Measurements from ENCODE around the gene ZNF581. TPM values are rescaled to one million over a fixed set of nuclear protein-coding genes. Genes with fewer than 3 reads are reported as not detected.

Gene ZNF581
- polyA plus RNA-seq, 1 donor from 2014 or later, result 79.3 TPM

DNA sequence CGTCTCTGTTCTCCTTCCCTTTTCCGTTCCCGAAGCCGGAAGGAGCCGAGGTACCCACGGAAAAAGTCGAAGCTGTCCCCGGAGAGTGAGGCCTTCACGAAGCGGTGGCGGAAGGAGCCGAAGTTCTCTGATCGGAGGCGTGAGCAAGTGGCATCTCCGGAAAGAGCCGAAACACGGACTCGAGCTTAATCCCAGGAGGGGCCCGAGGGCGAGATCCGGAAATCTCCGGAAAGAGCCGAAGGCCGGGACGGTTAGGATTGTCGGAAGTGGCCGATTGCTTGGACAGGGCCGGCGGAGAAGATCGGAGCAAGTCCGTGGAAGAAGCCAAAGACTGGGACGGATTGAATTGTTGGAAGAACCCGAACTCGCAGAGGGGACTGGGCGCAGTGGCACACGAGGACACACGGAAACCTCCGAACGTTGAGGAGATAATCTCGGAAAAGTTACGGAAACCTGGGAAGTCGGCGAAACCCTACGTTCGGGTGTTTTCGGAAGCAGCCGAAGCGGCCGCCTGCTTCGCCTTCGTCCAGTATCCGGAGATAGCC lies 10.9 kb downstream of the ZNF581 start:
- no peaks in the 10 kb centered on the region for H3K27me3 Mint-ChIP-seq
- peak overlapping the region; percentile 93 to 100 (median 99) for H3K27ac Mint-ChIP-seq
- H3K4me3 Mint-ChIP-seq, result peak overlapping the region; percentile 94 to 100 (median 96)

DNA sequence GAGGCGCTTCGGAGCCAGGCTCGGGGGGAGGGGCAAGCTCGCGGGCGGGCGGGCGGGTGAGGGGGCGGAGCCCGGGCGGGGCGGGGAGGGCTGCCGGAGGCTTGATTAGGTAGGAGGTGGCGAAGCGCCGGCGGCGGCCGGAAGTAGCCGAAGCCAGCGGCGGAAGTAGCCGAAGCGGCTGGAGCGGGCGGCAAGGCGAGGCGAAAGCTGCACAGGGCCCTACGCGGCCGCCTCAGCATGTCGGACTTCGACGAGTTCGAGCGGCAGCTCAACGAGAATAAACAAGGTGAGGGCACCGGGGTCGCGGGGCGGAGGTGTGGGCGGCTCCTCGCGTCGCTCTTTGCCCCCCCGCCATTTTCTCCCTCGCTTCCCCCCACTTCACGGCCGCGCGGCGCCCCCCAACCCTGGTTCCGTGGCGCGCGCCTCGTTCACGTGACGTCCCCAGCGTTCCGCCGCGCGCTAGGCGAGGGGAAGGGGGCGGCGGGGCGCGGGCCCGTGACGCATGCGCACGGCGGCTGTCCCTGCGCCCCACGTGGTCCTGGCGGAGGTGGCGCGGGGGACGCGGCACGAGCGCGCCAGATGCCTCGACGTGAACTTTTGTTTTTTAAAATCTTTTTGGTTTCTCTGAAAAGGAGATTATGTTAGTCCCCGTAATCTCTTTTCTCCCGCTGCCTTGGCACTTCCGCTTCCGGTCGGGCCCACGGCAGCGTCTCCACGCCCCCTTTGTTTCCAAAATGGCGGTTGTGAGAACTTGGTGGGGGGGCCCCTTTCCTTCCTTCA lies 11.6 kb downstream of the ZNF581 start, which contains the start of gene U2AF2:
Gene U2AF2 (plus strand): TSS at position 168 of the 780 bp plus-strand sequence. CDS start 70 bp downstream, at position 238.
- Mint-ChIP-seq H3K36me3 (peaks cover 3% of the 10 kb centered on the region), H3K27ac (peak within 1 kb of the TSS; percentile 93 to 100 (median 99)), H3K4me3 (peak within 1 kb of the TSS; percentile 94 to 100 (median 96)), H3K9me3 (no peaks in the 10 kb centered on the region), H3K27me3 (no peaks in the 10 kb centered on the region), H3K4me1 (peaks cover 27 to 39% (median 32%) of the 10 kb centered on the region in 3 donors)

More for the DNA sequence above, 10.9 kb downstream of the ZNF581 start:
- Mint-ChIP-seq H3K36me3 (peaks cover 3% of the 10 kb centered on the region), H3K9me3 (no peaks in the 10 kb centered on the region), H3K4me1 (peaks cover 22 to 35% (median 33%) of the 10 kb centered on the region in 3 donors)

DNA sequence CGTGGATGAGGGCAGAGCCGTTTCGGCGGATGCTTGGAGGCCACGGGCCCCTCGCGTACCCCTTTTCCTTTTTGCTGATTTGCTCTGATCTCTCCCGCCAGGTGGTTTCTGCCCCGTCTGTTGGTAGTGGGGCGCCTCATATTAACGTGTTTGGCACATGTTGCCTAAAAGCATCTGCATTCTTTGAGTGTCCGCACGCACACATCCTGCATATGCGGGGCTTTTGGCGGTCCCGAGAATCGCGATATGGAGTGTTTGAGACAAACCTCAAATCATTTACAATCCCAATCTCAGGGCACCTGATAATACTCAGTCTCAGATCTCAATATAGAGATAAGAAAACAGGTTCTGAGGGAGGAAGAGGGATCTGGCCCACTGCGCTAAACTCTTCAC lies 12.2 kb downstream of the ZNF581 start:
- peak overlapping the region; percentile 94 to 100 (median 96) for H3K4me3 Mint-ChIP-seq
- peaks cover 28 to 39% (median 32%) of the 10 kb centered on the region in 3 donors for H3K4me1 Mint-ChIP-seq
- H3K9me3 Mint-ChIP-seq, result no peaks in the 10 kb centered on the region
- H3K36me3 Mint-ChIP-seq, result peaks cover 2% of the 10 kb centered on the region
- H3K27ac Mint-ChIP-seq, result peak overlapping the region; percentile 93 to 100 (median 99)
- no peaks in the 10 kb centered on the region for H3K27me3 Mint-ChIP-seq

DNA sequence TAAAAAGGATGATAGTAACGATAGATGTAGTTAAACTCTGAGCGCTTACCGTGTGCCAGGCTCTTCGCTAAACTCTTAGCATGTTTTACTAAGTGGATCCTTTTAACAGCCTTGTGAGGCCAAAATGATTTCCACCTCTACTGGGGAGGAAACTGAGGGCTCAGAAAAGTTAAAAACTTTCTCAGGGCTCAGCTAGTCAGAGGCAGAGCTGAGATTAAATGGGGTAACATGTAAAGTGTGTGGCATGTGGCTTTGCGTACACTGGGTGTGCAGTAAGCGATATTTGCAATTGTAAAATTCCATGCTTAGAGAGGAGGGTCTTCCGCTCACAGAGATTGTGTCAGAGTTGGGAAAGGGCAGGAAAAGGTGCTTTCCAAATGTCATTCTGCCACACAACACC lies 13.1 kb downstream of the ZNF581 start:
- peak overlapping the region in 2 of 3 donors; percentile 93 to 100 for H3K27ac Mint-ChIP-seq
- no peaks in the 10 kb centered on the region for H3K27me3 Mint-ChIP-seq
- peaks cover 2% of the 10 kb centered on the region for H3K36me3 Mint-ChIP-seq
- peaks cover 24 to 39% (median 32%) of the 10 kb centered on the region in 3 donors for H3K4me1 Mint-ChIP-seq
- H3K9me3 Mint-ChIP-seq, result no peaks in the 10 kb centered on the region
- H3K4me3 Mint-ChIP-seq, result peak overlapping the region; percentile 94 to 100 (median 96)

DNA sequence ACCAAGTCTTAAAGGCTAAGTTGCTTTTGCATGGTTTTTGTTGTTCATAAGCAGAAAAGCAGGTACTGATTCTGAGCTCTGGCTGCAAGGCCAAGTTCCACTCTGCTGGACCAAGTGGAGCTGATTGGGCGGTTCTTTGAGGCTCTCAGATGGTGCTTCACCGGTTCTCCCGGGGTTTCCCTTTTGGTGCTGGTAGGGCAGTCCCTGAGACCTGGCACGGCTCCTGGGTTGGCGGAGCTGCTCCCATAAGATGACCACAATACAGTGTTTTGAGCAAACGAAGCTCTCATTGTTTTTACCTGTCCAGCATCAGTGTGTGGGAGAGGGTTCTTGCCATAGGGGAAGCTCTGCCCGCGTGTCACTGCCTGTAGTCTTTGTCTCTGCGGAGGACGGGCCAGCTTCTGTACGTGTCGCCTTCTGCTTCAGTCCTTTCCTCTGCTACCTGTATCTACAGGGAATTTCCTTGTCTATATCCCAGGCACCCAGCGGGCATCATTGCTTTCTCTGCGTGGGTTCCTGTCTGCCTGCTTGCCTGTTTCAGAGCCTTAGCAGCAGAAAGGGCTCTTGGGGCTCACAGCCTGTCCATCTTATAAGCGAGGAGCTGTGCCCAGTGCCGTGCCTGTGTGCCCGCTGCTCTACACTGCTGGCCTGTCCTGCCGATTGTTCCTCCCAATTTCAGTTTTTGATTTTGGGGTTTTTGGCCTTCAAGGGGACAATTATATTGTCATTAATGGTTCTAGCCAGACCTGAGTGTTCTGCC lies 13.7 kb downstream of the ZNF581 start:
- Mint-ChIP-seq H3K27ac (peak overlapping the region; percentile 73 to 100 (median 84)), H3K9me3 (no peaks in the 10 kb centered on the region), H3K36me3 (peaks cover 2% of the 10 kb centered on the region), H3K4me1 (peaks cover 27 to 39% (median 32%) of the 10 kb centered on the region in 3 donors), H3K27me3 (no peaks in the 10 kb centered on the region), H3K4me3 (peak overlapping the region; percentile 94 to 100 (median 96))

DNA sequence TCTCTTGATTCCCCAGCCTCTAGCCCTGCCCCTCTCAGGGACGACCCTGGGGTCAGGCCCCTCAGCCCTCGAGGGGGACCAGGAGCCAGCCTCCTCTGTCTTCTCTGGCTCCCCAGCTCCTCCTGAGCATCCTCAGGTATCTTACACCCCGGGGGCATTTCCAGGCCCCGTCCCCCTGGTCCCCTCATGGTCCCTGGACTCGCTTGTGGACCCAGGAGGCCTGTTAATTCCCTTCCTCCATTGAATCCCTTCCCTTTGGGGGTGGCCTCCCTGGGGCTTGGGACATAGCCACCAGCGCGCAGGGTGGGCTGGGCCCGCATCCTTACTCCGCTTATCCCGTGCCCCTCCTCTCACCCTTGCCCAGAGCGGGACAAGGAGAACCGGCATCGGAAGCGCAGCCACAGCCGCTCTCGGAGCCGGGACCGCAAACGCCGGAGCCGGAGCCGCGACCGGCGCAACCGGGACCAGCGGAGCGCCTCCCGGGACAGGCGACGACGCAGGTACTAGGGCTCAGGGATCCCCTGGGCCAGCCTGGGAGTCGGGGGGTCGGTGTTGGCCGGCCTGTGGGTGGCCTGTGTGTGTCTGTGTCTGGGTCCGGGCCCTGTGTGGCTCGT lies 15.5 kb downstream of the ZNF581 start:
- peaks cover 30 to 40% (median 36%) of the 10 kb centered on the region in 3 donors for H3K4me1 Mint-ChIP-seq
- H3K27me3 Mint-ChIP-seq, result no peaks in the 10 kb centered on the region
- no peaks in the 10 kb centered on the region for H3K9me3 Mint-ChIP-seq
- peak overlapping the region in 1 of 3 donors; percentile 100 for H3K27ac Mint-ChIP-seq
- peaks cover 4% of the 10 kb centered on the region for H3K36me3 Mint-ChIP-seq
- H3K4me3 Mint-ChIP-seq, result peak overlapping the region in 3 of 4 donors; percentile 73 to 81 (median 73)

DNA sequence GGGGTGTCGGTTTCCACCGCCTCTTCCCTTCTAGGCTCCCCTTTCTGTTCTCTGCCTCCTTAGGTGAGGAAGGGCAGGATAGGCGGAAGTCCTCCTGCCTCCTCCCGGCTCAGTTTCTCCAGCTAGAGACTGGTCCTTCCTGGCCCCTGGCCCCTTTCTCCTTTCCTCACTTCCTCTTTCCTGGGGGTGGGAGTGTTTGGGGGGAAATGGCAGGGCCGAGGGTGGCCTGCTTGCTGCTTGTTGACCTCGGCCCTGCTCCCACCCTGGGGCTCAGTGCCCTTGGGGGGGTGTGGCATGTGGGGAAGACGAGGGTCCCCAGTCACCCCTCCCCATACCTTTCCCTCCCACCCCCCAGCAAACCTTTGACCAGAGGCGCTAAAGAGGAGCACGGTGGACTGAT lies 16.4 kb downstream of the ZNF581 start:
- H3K9me3 Mint-ChIP-seq, result no peaks in the 10 kb centered on the region
- no peaks in the 10 kb centered on the region for H3K27me3 Mint-ChIP-seq
- H3K36me3 Mint-ChIP-seq, result peaks cover 2% of the 10 kb centered on the region
- peak overlapping the region in 3 of 4 donors; percentile 73 to 81 (median 73) for H3K4me3 Mint-ChIP-seq
- peaks cover 30 to 36% (median 33%) of the 10 kb centered on the region in 3 donors for H3K4me1 Mint-ChIP-seq
- H3K27ac Mint-ChIP-seq, result peak overlapping the region in 2 of 3 donors; percentile 71 to 82

DNA sequence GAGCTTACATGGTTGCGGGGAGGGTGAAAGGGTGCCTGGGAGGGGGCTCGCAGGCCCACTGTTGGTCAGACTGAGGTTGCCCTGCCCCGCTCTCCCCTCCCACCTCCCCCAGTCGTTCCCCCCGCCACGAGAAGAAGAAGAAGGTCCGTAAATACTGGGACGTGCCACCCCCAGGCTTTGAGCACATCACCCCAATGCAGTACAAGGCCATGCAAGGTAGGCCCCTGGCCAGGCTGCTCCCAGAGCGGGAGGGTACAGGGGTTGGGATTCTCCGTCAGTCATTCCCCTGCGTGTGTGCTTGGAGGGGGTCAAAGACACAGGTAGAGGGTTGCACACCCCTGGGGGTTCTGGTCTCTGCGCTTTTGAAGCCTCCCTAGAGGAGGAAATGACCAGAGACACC lies 17.0 kb downstream of the ZNF581 start:
- peaks cover 2% of the 10 kb centered on the region for H3K36me3 Mint-ChIP-seq
- H3K27me3 Mint-ChIP-seq, result no peaks in the 10 kb centered on the region
- H3K4me1 Mint-ChIP-seq, result peaks cover 30 to 36% (median 32%) of the 10 kb centered on the region in 3 donors
- peak overlapping the region in 2 of 4 donors; percentile 17 to 81 for H3K4me3 Mint-ChIP-seq
- no peak overlapping the region for H3K27ac Mint-ChIP-seq
- H3K9me3 Mint-ChIP-seq, result no peaks in the 10 kb centered on the region

DNA sequence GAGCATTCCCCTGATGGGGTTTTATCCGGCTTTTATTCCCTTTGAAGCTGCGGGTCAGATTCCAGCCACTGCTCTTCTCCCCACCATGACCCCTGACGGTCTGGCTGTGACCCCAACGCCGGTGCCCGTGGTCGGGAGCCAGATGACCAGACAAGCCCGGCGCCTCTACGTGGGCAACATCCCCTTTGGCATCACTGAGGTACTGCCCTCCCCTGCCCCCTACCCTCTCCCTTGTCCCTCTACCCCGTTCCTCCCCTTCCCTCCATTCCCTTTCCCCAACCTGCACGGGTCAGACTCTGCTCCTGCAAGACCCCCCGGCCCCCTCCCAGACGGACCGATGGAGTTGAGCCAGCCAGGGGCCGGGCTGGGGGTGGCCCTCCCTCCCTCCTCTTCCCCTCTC lies 17.5 kb downstream of the ZNF581 start:
- H3K4me1 Mint-ChIP-seq, result peaks cover 27 to 32% (median 31%) of the 10 kb centered on the region in 3 donors
- no peaks in the 10 kb centered on the region for H3K9me3 Mint-ChIP-seq
- peaks cover 2% of the 10 kb centered on the region for H3K36me3 Mint-ChIP-seq
- no peaks in the 10 kb centered on the region for H3K27me3 Mint-ChIP-seq
- H3K4me3 Mint-ChIP-seq, result no peak overlapping the region
- no peak overlapping the region for H3K27ac Mint-ChIP-seq

DNA sequence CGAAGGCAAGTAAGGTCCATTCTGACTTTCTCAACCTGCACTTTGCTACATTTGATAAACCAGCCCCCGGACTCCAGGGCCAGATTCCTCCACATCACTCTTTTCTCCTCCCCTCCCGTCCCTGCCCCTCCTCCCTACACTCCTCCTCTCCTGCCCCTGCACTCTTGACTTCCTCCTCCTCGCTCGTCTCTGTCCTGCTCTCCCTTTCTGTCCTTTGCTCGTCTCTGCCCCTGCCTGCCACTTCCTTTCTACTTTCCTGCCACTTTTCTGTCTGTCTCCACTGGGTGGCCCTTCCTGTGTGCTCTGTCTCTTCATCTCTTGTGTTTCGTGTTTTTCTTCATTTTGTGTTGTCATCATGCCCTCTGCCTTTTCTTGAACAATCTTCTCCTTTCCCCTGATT lies 18.4 kb downstream of the ZNF581 start:
- H3K27ac Mint-ChIP-seq, result peak overlapping the region in 2 of 3 donors; percentile 46 to 47
- H3K4me3 Mint-ChIP-seq, result no peak overlapping the region
- H3K4me1 Mint-ChIP-seq, result peaks cover 23 to 26% (median 24%) of the 10 kb centered on the region in 3 donors
- H3K27me3 Mint-ChIP-seq, result no peaks in the 10 kb centered on the region
- H3K36me3 Mint-ChIP-seq, result peaks cover 2% of the 10 kb centered on the region
- no peaks in the 10 kb centered on the region for H3K9me3 Mint-ChIP-seq

DNA sequence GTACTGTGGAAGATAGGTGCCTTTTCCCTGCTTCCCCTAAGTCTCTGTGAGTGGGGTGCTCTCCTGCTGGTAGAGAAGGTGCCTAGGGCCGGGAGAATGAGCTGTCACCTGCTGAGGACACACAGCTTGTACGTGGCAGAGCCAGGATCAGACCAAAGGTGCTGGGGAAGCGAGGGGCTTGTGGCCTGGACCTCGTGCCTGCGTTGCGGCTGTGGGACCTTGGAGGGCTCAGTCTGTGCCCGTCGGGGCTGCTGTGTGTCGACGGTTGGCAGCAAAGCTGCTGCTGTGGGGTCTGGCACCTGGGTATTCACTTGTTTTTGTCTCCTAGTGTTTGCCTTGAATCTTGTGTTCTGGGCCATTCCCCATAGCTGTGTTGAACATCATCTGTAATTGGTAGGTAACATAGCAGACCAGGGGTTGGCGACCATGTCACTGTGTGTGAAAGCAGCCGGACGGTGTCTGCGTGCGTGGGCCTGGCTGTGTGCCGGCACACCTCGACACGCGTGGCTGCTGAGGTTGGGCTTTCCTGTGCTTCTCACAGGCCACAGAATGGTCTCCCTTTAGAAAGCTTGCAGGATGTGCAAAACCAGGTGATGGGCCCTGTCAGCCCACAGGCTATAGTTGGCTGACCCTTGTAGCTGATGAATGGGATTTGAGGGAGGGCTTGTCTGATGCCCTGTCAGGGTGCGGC lies 20.5 kb downstream of the ZNF581 start:
- Mint-ChIP-seq H3K4me3 (no peak overlapping the region), H3K9me3 (no peaks in the 10 kb centered on the region), H3K27me3 (no peaks in the 10 kb centered on the region), H3K27ac (peak overlapping the region in 2 of 3 donors; percentile 23 to 37), H3K4me1 (peaks cover 7 to 15% (median 11%) of the 10 kb centered on the region in 3 donors), H3K36me3 (peaks cover 2% of the 10 kb centered on the region)

DNA sequence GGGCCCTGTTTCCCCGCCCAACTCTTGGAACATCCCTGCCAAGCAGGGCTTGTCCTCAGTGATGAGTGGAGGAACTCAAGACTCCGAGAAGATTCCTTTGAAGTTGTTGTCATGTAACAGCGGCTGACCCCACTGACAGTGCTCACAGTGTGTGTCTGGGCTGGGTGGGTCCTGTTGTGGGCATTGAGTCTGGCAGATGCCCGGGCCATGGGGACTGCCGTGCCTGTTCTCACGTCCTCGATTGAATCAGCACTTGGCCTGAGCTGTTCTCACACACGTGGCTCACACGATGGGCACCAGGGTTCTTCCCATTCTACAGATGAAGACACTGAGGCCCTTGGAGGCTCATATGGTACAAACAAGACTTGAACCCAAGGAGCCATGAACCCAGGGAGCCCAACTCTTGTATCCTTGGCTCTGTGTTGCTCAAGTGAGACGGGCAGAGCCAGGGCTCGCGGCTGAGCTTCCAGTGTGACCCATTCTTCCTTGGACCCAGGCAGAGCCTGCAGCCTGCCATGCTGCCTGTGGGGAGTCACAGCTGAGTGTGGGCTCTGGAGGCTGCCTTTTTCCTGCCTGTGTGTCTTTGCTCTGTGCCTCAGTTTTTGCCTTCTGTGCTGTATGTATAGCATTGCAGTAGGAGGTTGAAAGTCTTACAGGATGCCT lies 23.0 kb downstream of the ZNF581 start:
- Mint-ChIP-seq H3K4me1 (peaks cover 6 to 12% (median 11%) of the 10 kb centered on the region in 3 donors), H3K9me3 (no peaks in the 10 kb centered on the region), H3K36me3 (peaks cover 2% of the 10 kb centered on the region), H3K4me3 (no peak overlapping the region), H3K27me3 (no peaks in the 10 kb centered on the region), H3K27ac (peak overlapping the region in 1 of 3 donors; percentile 71)

DNA sequence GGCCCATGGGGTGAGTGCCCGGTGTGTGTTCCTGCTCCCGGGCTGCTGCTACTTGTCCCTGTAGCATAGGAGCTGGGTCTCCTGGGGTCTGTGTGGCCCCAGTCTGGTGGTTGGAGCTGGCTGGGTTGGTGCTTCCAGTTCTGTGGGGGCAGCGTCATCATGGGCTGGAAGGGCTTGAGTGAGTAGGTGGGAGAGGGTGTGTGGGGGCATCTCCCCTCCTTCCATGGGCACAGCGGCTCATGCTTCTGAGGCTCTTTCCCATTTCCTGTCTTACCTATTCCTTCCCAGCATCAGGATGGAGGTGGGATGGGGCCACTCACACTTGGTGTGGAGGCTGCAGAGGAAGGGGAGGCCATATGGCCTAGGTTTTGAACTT lies 23.5 kb downstream of the ZNF581 start:
- H3K4me3 Mint-ChIP-seq, result no peak overlapping the region
- peak overlapping the region in 1 of 3 donors; percentile 71 for H3K27ac Mint-ChIP-seq
- peaks cover 2% of the 10 kb centered on the region for H3K36me3 Mint-ChIP-seq
- no peaks in the 10 kb centered on the region for H3K9me3 Mint-ChIP-seq
- no peaks in the 10 kb centered on the region for H3K27me3 Mint-ChIP-seq
- peaks cover 6 to 13% (median 10%) of the 10 kb centered on the region in 3 donors for H3K4me1 Mint-ChIP-seq
